ENCODE data around the gene CELF2.

CELF2 gene

GRCh38 chr10:11245981-11246590, 228.4 kb downstream of the CELF2 start:
- TF ChIP-seq CTCF (IDR thresholded peaks at IDR 0.05), result no peak
- Histone ChIP-seq H3K27me3 (no peaks in the 10 kb centered on the region), H3K27ac (no peak overlapping the region), H3K4me3 (no peak overlapping the region), H3K36me3 (peaks cover 0 to 15% (median 12%) of the 10 kb centered on the region in 3 donors), H3K4me1 (peaks cover 0 to 3% (median 0%) of the 10 kb centered on the region in 4 donors), H3K9me3 (no peaks in the 10 kb centered on the region)
- intact Hi-C loops (cut with DNase I; ENCODE audit: low total_unique reads), result no loop called here
- no peak for DNase-seq

GRCh38 chr10:11246752-11247467, 229.2 kb downstream of the CELF2 start:
- Histone ChIP-seq H3K9me3 (no peaks in the 10 kb centered on the region), H3K4me1 (peaks cover 0 to 3% (median 0%) of the 10 kb centered on the region in 4 donors), H3K27ac (no peak overlapping the region), H3K4me3 (no peak overlapping the region), H3K27me3 (no peaks in the 10 kb centered on the region), H3K36me3 (peaks cover 3 to 23% (median 12%) of the 10 kb centered on the region in 3 donors)
- no peak for TF ChIP-seq CTCF (IDR thresholded peaks at IDR 0.05)
- intact Hi-C loops (cut with DNase I; ENCODE audit: low total_unique reads), result no loop called here
- no peak for DNase-seq

DNA sequence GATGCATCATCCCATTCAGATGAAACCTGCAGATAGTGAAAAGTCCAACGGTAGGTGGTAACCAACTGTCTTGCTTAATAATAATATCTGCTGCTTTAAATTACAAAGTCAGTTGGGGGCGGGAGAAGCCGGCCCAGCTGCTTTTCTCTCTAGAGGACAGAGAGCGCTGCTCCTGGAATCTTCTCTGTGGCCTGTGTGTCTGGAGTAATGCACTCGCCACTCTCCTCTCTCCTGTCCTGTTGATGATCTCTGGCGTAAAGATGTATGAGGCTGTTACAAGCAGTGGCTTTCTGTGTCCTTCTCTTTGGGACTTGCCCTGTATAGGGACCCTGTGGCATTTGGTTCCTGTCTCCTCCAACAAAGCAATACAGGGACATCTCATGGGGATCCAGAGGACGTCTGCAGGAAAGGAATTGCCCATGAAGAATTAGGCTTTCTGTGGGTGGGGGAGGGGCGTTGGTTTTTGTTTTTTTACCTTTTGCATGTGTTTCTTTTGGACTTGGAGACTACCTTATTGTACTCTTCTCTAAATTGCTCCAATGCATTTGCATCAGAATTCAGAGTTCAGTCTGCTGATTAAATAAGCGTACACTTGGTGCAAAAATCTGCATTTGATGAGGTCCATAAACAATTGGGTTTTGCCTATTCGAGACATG, 231.6 kb downstream of the CELF2 start:
- no peaks in the 10 kb centered on the region for H3K9me3 ChIP-seq
- no peak for DNase-seq
- no peak overlapping the region for H3K4me3 ChIP-seq
- H3K36me3 ChIP-seq, result peaks cover 3 to 30% (median 18%) of the 10 kb centered on the region in 3 donors
- no peaks in the 10 kb centered on the region for H3K4me1 ChIP-seq
- no peak for TF ChIP-seq CTCF (IDR thresholded peaks at IDR 0.05)
- intact Hi-C loops (cut with DNase I; ENCODE audit: low total_unique reads), result no loop called here
- no peak overlapping the region for H3K27ac ChIP-seq
- H3K27me3 ChIP-seq, result no peaks in the 10 kb centered on the region

DNA sequence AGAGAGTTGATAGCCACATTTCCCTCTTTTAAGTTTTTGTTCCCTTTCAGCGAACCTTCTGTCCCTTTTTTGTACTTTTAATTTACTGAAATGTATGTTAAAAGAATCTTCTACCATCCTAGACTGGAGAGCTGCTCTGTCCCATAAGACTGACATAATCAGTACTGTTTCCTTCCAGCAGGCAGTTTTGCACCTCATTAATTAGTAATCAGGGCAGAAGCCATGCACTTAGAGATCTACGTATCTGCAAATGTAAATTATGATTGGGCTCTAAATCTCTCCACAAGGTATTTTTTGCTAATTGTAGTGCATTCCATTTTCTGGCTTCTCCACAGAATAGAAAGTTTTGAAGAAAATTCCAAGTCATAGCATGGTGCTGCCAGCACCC, 232.1 kb downstream of the CELF2 start:
- no peaks in the 10 kb centered on the region for H3K9me3 ChIP-seq
- H3K36me3 ChIP-seq, result peaks cover 3 to 30% (median 18%) of the 10 kb centered on the region in 3 donors
- no peak overlapping the region for H3K4me3 ChIP-seq
- intact Hi-C loops (cut with DNase I; ENCODE audit: low total_unique reads), result no loop called here
- no peak overlapping the region for H3K27ac ChIP-seq
- no peak for DNase-seq
- no peaks in the 10 kb centered on the region for H3K4me1 ChIP-seq
- TF ChIP-seq CTCF (IDR thresholded peaks at IDR 0.05), result no peak
- H3K27me3 ChIP-seq, result no peaks in the 10 kb centered on the region

- Histone ChIP-seq H3K4me1 (no peaks in the 10 kb centered on the region), H3K27ac (no peak overlapping the region), H3K27me3 (no peaks in the 10 kb centered on the region), H3K36me3 (peaks cover 3 to 30% (median 18%) of the 10 kb centered on the region in 3 donors), H3K9me3 (no peaks in the 10 kb centered on the region), H3K4me3 (no peak overlapping the region)
- intact Hi-C loops (cut with DNase I; ENCODE audit: low total_unique reads), result no loop called here
- DNase-seq, result no peak
- no peak for TF ChIP-seq CTCF (IDR thresholded peaks at IDR 0.05)
These were observed 232.6 kb downstream of the CELF2 start for GRCh38 chr10:11250304-11250703.
